Right lobe of liver (tissue), 4 donors: ENCODE measurements around the gene CYB5R3.

Experiments
- POLR2A ChIP-seq: fragments of 450-650 bp; IDR thresholded peaks from one replicate; pipeline ENCODE4 v1.6.1; 2017; ENCODE audit warnings: antibody characterized with exemption, mild to moderate bottlenecking
- TF ChIP-seq, protein P1 (sequence below), 4 donors: fragments of 200-600 bp in 3 of 4; fragments of 450-650 bp in 1 of 4; IDR thresholded peaks; one replicate each; pipeline versions ENCODE4 v1.5.1 to v1.8.0; 2016 to 2022; ENCODE audit warnings: antibody characterized with exemption in 4 of 4, mild to moderate bottlenecking in 2 of 4
- donor health status: DM: no; HTN: no; CAD: no.
- donor health status: DM: no; HTN: no; CAD: no.
- donor health status: DM: no; HTN: yes; CAD: no.

DNA sequence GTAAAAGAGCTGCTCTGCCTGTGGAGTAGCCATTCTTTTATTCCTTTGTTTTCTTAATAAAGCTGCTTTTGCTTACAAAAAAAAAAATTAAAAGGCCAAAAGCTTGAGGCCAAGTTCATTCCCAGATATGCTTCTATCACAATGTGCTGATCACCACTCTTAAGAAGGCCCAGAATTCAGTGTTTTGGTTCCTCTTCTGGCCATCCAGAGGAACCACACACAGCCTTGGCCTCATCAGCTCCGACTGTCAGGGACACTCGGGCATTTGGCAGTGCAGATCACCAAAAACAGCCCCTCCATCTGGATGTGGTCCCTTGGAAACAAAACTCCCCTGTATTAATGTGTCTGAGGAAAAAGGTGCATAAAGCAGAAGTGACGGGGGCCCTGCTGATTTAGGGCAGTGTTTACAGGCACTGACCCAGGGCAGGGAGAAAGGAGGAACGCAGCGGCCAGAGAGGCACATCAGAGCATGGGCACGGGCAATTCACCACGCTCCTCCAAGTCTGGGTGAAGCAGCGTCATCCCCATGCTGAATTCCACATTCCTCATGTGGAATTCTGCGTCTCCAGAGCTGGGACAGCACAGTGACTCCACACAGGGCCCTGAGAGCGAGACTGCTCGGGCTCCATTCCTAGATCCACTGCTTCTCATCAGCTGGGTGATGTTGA is 52.2 kb downstream of the CYB5R3 start:
- TF ChIP-seq, protein P1, sequence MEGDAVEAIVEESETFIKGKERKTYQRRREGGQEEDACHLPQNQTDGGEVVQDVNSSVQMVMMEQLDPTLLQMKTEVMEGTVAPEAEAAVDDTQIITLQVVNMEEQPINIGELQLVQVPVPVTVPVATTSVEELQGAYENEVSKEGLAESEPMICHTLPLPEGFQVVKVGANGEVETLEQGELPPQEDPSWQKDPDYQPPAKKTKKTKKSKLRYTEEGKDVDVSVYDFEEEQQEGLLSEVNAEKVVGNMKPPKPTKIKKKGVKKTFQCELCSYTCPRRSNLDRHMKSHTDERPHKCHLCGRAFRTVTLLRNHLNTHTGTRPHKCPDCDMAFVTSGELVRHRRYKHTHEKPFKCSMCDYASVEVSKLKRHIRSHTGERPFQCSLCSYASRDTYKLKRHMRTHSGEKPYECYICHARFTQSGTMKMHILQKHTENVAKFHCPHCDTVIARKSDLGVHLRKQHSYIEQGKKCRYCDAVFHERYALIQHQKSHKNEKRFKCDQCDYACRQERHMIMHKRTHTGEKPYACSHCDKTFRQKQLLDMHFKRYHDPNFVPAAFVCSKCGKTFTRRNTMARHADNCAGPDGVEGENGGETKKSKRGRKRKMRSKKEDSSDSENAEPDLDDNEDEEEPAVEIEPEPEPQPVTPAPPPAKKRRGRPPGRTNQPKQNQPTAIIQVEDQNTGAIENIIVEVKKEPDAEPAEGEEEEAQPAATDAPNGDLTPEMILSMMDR (IDR thresholded peaks at IDR 0.05): no peak
- TF ChIP-seq POLR2A: no peak
